Ramos (cell line): ENCODE measurements around the gene GMIP.

Experiments used
- in situ Hi-C: fragments of 300-500 bp; cut with MboI; formaldehyde crosslinking; loops from one replicate; pipeline ENCODE4 v1.14.3; 2022; ENCODE audit warnings: low sequenced_read_pairs; ENCODE audit not compliant: unreplicated experiment

Gene GMIP

DNA sequence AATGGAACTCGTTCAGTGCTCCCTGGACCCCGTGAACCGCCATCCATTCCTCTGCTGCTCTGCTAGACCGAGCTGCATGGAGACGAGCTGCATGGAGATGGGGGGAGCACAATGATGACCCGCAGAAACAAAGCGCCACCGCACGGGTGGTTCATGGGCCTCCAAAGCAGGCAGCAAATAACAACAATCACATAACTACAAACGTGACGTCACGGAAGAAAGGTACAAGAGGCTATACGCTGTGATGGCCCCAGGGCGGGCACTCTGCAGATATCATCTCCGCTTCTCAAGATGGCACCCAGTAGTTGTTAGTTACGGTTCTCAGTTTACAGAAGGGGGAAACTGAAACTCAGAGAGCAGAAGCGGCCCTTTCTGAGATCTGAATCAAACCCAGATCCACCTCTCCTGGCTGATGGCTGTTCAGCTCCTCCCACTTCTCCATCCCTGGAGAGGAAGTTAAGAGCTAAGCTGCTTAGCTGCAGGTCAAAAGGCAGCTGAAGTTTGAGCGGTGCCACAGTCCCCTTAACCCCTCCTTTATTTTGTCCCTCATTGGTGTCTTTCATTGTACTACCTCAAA is 18.3 kb upstream of the GMIP start:
- in situ Hi-C loops: no loop called here

DNA sequence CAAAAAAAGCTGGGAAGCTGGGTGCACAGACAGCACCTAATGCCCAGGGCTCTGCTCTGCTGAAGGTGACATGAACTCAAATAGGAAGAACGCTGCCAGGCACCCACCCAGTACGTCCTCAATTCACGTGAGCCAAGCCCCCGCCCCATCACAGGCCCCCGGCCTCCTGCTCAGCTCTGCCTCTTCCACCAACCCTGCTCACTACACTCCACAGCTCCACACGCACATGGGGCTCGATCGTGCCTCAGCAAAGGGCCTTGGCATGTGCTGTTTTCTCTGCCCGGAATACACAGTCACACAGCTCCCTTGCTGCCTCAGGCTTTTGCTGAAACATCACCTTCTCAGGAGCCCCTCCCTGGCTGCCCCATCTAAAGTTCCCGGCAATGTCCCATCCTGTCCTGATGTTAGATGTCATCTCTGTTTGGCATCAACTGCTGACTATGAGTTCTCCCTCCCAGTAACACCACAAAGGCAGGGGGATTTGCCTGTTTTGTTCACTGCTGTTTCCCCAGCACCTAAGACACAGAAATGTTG is 17.8 kb upstream of the GMIP start:
- in situ Hi-C loops: no loop called here

DNA sequence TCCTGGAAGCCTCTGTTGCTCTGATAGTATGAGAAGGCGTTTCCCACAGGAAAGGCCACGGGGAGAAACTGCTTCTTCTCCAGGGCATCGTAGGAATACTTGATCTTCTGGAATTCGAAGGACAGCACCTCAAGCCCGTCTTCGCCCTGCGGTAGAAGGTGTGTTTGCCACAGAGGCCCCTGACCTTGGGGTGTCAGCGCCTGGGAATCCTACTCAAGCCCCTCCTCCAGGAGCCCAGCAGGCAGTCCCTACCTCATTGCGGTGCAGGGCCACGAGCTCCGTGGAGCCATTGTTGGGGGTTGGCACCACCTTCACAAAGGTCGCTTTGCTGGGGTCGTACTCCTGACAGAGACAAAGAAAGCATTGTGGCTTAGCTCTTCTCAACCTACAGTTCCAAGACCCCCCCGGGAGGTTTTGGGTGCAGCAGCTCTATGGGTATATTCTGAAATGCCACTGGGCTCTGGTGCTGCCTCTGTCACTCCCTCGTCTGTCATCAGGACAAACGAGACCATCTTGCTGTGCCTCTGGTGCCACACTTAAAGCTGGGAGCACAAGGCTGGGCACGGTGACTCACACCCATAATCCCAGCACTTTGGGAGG is 16.3 kb upstream of the GMIP start:
- in situ Hi-C loops: no loop called here

DNA sequence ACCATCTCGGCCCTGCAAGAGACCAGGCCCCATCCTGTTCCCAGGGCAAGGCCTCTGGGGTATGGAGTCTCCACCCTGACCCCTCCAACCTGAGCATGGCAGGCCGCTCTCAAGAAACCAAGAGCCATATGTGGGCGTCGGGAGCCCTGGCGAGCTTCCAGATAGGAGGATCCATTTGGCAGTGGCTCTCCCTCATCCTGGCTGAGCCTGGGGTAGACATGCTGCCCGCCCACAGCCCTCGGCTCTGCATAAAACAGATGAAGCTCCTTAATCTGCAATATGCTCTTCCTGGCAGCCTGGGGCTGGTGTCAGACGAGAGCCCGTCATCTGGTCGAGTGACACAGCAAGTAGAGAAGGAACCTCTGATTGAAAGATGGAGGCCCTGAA is 13.9 kb upstream of the GMIP start:
- in situ Hi-C loops: no loop called here

DNA sequence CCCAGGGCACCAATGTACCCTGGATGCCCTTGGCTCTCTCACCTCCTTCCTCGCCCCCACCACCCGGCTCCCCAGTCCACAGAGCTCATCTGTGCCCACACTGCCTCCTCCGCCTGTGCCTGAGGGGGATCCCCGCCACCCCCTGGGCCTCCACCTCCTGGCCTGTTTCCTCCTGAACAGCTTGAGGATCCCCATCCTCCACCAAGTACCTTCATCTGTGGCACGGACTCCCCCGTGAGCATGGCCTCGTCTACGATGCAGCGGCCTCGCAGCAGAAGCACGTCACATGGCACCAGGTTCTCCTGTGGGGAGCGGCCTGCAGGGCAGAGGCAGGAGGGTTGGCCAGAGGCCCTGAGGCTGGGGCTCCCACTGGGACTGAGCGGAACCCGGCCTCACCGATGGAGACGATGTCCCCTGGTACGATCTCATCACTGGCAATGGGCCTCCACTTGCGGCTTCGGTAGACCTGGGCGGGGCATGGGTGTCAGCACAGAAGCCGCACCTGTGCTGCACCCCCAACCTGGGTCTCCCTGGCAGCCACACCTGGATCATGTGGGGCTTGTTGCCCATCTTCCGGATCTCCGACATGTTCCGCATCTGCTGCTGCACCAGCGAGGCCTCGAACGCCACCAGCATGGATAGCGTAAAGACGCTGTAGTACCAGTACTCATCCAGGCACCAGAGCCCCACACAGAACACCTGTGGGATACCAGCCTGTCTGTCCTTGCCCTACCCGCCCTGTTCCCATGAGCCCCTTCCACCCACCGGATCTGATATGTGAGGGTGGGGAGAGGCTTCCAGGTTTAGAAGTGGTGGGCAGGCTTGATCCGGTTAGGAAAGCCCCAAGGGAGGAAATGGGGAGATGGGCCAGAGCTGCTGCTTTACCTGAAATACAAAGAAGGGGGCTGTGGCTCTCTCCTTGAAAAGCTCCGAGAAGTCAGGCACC is 13.3 kb upstream of the GMIP start:
- in situ Hi-C loops: no loop called here

DNA sequence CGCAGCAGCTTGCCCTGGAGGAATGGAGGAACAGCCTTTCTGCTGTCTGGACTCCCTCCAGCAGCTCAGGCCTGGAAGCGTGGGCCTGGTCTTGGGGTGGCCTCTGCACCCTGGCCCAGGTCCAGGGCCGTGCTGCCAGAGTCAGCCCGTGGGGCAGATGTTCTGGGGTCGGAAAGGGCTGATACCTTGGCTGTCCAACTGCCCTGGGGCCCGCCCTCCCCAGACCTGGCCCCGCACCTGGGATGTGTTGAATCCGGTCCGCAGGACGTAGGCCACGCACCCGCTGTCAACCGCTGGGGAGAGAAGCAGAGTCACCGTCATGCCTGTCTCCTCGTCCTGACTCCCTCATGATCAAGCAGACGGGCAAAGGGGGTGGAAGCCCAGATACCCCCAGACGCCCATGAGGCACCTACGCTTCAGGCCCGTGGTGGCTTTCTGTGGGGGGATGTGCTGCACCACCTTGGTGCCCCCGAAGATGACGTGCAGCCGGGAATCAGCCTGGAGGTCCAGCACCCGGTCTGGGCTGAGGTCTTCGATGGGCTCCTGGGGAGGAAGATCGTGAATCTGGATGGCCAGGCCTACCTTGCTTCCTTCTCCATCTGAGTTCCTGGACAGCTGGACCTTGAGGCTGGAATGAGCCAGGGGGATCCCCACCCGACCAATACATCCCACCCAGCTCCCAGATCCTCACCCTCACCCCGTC is 12.3 kb upstream of the GMIP start:
- in situ Hi-C loops: no loop called here

DNA sequence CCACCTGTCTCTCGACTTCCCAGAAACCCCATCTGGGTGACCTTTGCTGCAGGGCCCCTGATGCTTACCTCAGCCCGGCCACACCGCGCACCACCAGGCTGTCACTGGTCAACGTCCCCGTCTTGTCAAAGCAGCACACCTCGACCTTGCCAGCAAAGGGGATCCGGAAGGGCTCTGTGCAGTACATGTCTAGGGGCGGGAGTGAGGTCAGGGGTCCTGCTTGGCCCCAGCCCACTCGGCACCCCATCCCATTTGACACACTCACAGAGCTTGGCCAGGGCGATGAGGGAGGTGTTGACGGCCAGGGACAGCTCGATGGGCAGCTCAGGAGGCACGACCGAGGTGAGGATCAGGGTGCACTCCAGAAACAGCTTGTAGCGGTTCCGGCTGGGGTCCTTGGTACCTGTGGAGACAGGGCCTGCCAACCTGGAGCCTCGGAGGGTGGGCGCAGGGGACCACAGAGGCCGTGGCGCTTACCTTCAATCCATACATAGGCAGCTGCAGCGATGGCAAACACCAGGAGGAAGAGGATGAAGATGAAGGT is 11.7 kb upstream of the GMIP start:
- in situ Hi-C loops: no loop called here

DNA sequence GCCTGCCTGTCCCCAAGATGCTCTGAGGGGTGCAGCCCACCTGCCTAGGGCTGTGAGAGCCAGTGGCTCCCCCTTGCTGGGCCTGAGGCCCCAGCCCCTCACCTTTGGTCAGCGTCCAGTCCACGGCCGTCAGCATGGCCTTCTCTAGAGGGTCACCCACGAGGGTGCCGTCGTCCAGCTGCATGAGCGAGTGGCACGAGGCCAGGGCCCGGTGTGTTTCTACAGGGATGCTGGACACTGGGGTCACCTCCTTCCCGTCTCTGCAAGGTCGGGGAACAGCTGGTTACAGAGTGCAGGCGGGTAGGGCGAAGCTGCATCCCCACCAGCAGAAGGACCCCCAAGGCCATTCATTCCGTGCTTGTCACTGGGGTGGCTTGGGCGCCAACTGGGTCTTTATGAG is 11.0 kb upstream of the GMIP start:
- in situ Hi-C loops: no loop called here

DNA sequence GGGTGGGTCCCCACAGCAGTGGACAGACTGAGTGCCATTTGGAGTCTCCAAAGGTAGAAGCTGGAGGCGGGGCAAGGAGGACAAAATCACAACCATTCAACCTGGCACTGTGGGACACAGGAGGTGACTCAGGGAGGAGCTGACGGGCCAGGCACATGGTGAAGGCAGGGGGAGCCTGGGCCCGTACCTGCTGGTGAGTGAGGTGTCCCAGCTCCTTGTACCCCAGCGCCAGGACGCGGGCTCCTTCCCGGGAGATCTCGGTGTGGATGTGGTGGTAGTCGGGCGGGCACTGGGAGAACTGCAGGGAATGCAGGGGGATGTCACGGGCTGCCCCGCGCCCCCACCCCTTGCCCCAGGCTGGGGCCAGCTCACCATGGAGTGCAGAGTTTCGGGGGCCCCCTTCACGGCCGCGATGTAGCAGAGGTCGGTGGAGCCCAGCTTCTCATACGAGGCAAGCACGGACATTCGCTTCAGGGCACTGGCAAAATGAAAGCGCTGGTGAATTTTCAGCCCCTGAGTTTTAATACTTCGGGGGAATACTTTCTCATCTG is 10.2 kb upstream of the GMIP start:
- in situ Hi-C loops: no loop called here

DNA sequence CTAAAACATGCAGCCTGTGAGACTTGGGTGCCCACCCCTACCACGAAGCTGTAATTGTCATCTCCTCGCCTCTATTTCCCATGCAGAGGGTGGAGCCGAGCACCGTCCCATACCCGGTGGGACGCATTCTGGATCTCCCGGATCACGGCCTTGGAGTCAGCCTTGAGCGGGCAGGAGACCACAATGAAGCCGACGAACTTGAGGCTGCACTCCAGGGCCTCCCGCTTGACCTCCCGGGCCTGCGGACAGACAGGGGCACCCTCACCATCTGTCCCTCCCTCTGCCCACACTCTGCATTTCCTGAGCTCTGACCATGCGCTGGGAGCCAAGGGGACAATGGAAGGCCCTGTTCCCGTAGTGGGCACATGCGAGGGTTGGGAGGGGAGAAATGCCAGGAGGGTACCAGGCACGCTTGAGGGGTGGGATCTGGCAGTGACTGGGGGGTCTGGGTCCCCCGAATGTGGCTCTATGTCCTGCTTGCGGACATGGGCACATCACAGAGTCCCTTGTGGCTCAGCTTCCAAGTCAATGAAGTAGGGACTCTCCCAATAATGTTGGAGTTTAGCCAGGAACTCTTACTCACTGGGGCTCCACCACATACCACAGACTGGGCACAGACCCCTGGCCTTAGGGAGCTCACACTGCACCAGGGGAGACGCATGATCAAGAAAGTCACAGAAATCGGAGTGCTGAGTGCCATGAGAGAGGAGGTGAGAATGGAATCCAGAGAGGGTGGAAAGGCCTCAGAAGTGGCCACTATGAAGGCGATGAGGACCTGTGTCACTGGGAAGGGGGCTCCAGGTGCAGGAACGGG is 9.2 kb upstream of the GMIP start:
- in situ Hi-C loops: no loop called here

DNA sequence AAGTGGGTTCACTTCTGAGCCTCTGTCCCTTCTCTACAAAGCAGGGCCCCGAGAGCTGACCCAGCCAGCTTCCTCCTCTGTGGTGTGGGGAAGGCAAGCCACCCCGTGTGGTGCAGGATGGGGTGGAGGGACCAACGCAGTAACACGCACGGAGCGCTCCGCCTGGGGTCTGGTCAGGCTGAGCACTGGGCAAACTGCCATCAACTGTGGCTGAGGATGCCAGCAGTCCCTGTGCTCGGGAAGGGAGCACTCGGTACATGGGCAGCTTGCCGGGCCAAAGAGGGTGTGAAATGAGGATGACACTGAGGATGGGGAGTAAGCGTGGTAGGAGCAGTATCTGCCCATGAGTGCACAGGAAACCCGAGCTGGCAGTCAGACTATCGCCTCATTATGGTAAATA is 7.6 kb upstream of the GMIP start:
- in situ Hi-C loops: no loop called here

DNA sequence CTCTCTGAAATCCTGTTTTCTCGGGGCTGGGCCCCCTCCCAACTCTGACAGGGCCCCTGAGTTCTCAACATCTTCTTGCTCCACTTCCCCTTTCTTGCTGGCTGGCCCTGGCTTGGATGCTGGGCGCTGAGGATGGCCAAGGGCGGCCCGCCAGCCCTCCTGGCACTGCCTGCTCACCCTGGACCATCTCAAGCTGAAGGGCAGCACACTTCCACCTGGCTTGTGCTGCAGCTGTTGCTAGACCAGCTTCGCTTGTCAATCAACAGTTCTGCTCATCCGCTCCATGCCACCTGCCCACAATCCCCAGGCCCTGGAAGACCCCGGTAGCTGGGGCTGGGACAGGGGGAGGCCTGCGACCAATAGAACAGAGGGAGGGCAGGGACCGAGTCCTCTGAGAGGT is 6.9 kb upstream of the GMIP start:
- in situ Hi-C loops: no loop called here

DNA sequence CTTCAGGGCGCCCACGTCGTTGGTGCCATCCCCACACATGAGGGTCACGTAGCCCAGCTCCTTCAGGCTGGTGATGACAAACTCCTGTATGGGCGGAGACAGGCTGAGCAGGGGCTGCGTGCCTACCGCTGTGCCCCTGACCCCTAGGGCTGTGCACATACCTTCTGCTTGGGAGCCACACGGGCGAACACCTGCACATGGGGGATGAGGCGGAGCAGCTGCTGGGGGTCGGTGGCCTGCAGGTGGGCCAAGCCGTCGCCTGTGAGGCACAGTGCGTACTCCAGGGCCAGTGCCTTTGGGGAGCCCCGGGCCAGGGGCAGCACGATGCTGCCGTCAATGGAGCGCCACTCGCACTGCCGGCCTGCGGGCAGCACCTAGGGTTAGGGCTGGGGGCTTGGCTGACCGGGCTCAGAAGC is 6.1 kb upstream of the GMIP start:
- in situ Hi-C loops: no loop called here

DNA sequence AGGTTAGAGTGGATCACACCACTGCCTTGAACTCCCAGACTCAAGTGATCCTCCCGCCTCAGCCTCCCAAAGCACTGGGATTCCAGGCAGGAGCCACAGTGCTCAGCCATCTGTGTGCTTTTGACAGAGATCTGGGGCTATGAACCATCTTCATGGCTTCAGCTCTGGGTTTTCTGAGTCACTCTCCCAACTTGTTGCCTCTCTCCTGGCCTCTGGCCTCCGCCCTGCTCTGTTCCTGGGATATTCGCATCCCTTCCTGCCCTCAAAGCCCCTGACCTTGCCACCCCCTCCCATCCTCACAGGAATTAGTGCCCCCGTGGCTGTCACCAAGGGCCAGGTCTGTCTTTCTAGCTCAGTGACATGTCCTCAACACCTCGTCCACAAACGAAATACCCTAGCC is 5.7 kb upstream of the GMIP start:
- in situ Hi-C loops: no loop called here

DNA sequence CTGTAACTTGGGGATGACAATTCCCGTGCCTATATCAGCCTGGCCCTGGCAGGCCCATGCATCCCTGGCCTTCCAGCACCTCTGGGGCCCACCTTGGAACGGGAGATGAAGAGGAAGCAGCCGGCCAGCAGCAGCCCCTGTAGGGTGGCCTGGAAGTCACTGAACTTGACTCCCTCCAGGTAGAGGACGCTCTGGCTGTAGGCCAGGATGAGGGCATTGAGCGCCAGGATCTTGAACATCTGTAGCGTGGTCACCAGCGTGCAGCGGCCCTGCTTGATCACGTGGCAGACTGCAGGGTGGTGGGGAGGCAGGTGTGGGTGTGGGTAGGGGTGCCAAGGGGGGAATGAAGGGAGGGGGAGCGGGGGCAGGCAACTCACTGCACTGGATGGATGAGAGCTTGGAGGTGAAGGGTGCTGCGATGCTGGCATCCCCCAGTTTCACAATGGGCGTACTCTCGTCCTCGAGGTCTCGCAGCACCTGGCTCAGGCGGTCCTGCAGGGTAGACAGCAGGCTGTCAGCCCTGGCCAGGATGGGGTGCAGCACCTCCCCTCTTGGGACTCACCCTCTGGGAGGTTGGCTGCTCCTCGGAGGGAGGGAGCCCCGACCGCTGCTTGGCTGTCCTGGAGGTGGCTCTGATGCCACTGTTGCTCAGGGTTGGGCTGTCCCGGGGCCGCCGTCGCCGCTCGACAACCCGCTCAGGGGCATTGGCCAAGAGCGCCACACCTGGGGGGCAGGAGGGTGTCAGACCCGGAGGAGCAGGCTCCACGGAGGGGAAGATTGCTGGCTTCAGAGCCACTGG is 3.8 kb upstream of the GMIP start:
- in situ Hi-C loops: no loop called here

DNA sequence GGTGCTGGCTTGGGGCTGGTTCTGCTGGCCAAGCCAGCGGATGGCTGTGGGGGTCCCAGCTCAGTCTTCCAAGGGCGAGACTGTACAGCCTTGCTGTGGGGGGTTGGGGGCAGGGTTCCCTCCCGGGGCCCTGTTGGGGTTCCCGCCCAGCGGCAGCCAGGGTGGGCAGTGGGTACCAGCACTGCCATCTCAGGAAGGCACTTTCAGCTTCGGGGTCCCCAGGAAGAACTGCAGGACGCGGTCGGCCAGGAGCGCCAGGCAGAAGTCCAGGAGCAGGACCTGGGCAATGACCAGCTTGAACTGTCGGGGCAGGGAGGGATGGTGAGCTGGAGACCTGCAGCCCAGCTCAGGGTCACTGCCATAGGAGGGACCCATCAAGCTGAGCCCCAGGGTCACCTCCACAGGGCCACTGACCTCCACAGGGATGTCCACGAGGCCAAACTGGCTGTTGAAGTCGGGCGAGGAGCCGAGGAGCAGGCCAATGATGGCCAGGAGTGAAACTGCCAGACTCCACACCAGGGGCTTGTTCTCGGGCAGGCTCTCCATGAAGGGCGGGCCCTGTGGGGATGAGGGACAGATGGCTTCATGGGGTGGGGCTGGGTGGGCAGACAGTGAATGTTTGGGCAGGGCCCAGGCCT is 1.9 kb upstream of the GMIP start:
- in situ Hi-C loops: no loop called here

DNA sequence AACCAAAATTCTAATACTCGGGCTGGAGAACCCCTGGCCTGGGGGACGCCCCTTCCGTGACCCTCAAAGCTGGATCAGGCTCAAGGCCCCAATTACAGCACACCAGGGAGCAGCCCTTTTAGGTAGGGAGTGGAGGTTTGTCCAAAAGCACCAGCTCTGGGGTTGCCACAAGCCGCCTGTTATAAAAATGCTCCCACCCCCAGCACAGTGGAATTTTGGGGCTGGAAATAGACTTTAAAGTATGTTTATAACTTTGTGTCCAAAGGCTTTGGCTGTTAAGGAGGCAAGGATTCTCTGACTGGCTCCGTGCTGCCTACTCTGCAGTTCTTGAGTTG is 564 bp upstream of the GMIP start:
- in situ Hi-C loops: loop anchor here (5.0 kb wide), 1 partner anchor 107 kb away; the partner anchor contains the start of gene CILP2
